GM19328 (cell line): ENCODE results near the gene GALNT17.
"Not testable (repeated sequence)": the region's sequence is repeated elsewhere in the genome, so short reads cannot be mapped to it uniquely, and the experiment has no call there.

Experiments
- ATAC-seq: cut with Tn5 transposase; IDR thresholded peaks from one replicate; pipeline ENCODE4 v1.9.1; 2021; ENCODE audit warnings: mild to moderate bottlenecking, moderate library complexity; ENCODE audit not compliant: unreplicated experiment

The GALNT17 gene

DNA sequence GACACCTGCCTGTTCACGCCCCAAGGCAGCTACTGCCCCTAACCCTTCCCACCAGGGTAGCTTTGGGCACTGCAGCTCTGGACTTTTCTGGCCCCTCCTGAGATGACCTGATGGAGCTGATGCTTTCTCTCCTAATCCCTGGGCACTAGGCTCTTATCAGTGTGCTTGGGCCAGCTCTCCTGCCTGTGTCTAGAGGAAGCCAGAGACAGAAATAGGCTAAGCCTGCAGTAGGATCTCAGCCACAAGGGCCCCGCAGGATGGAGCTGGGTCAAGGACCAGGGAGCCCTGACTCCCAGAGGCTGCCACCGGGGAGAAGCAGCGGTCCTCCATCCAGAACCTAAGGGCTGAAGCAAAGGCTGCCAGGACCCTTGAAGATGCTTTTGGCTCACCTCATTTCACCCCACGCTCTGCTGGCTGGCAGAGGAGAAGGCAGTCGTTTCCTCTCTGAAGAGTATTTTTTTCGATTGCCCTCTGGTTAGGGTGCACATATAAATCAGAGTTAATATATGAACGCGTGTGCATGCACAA, 580.8 kb downstream of the GALNT17 start:
- no peak for ATAC-seq

DNA sequence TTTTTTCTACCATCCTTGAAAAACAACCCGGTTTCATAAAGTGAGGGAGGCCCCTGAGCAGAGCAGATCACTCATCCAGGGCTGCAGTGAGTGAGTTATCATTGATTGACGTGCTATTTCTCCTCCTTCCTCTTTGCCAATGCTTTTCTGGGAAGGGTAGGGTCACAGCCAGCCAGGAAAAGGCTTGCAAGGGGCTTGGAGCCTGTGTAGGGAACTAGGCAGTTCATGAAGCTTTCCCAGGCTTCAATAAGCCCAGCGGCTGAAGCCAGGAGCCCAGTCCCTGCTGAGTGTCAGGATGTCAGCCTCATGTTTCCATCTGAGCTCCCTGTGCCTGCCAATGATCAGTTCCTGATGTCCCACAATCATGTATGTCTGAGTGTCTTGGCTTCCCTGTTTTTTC, 584.7 kb downstream of the GALNT17 start:
- ATAC-seq, result no peak

DNA sequence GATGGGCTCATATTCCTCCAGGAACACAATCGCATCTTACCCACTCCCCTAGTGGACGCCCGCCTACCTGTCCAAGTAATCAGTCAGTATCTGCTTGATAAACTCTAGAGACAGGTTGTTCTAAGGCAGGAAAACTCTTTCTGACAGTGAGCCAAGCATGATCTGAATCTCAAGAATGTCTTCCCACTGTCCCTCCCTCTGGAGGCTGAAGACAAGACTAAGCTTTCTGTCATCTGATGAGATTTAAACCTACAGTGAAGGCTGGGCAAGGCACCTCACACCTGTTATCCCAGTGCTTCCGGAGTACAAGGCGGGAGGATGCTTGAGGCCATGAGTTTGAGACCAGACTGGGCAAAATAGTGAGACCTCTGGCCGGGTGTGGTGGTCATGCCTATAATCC, 586.6 kb downstream of the GALNT17 start:
- no peak for ATAC-seq

DNA sequence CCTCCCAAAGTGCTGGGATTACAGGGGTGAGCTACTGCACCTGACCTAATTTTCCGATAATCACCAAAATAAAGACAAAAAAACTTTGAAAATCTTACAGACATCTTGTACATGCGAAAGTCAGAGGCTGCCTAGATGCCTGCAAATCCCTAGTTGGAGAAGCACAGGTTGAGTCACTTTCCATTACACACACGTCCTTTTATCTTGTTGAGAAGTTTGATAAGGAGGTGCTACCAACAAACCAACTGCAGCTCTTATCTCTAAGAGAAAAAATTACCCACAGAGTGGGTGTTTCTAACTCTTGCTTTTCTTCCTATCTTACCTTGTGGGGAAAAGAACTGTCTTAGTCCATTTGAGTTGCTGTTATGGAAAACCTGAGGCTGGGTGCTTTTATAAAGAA, 589.8 kb downstream of the GALNT17 start:
- no peak for ATAC-seq

DNA sequence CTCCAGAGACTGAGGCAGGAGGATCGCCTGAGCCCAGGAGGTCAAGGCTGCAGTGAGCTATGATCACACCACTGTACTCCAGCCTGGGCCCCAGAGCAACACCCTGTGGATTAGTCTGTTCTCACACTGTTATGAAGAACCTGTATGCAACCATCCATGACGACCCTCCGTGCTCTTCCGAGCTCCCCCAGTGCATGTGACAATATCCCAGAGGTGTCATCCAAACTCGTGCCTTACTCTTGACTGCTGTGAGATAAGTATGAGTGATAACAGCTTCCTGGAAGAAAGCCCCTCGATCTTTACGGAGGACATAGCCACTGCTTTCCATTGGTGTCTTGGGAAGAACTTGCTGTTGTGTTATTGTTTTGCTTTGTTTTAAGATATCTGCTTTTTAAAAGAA, 591.9 kb downstream of the GALNT17 start:
- no peak for ATAC-seq

DNA sequence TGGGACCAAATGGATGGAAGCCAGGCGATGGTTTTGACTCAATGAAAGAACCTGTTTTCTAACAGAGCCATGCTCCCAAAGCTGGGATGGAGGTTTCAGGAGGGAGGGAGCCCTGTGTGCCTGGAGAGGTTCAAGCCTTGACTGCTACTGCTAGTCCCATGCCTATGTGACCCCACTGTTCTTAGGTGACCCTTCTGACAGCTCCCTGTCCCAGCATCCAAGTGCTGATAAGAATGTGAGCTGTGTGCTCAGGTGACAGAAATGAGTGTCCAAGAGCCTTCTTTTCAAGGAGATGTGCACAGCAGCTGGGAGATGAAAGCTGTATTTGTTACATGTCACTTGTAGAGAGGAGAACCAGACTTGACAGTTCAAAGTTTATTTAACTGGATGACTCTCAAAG, 595.4 kb downstream of the GALNT17 start:
- ATAC-seq, result no peak

DNA sequence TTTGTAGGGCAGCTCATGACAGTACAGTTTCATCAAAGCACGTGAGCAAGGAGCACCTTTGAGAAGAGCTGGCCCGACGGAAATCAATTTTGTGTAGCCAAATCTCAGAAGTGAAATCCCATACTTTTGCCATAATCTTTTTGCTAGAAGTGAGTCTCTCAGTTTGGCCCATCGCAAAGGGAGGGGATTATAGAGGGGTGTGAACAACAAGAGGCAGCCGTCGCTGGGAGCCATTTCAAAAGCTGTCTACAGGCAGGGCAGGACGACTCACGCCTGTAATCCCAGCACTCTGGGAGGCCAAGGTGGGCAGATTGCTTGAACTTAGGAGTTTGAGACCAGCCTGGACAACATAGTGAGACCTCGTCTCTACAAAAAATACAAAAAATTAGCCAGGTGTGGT, 599.8 kb downstream of the GALNT17 start:
- no peak for ATAC-seq

DNA sequence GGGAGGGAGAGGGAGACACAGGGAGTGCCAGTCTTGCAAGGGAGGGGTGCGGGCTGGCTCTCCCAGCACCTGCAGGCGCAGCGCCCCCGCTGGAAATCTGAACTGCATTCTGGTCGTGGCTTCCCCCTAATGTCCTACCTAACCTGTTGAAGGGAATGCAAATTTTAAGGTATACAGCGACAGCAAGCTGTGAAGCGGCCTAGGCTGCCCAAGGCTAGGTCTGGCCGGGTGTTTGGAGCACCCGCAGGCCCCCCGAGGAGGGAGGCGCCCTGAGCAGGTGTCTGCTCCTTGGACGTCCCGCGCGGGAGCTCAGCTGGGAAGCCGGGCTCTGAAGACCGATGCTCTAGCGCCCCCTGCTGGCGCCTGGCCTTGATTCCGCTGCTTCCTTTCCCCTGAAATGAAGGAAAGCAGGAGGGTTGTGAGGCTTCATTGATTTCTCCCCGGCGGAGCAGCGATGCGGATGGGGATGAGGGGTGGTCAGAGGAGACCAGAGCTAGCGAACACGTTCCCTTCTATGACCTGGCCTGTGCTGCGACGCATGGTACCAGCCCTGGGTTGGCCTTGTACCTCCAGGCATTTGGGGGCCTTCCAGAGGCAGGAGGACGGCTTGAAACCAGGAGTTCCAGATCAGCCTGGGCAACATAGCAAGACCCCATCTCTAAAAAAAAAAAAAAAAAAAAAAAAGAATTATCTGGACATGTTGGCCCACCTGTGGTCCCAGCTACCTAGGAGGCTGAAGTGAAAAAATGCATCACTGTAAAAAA, 601.3 kb downstream of the GALNT17 start:
- no peak for ATAC-seq

DNA sequence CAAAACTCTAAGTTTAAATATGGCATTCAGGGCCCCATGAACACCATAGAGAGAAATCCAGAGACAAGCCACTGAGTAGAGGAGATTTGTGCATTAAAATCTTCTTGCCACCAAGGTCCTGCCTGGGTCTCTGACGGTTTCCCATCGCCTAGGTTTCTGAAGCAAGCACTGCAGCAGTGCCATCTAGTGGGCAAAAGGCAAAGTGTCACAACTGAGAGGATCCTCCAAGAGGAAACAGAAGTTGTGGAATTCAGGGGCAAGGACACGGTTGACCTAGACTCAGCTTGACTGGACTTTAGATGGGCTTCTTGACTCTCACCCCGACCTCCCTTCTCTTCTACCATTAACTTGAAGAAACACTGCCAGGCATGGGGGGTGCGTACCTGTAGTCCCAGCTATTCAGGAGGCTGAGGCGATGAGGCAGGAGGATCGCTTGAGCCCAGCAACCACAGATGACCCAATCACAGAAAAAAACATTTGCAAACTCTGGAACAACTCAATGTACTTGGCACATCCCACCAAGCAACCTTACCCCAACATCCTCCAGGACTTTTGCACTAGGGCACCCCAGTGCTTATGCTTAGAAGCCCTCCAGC, 604.1 kb downstream of the GALNT17 start:
- no peak for ATAC-seq

DNA sequence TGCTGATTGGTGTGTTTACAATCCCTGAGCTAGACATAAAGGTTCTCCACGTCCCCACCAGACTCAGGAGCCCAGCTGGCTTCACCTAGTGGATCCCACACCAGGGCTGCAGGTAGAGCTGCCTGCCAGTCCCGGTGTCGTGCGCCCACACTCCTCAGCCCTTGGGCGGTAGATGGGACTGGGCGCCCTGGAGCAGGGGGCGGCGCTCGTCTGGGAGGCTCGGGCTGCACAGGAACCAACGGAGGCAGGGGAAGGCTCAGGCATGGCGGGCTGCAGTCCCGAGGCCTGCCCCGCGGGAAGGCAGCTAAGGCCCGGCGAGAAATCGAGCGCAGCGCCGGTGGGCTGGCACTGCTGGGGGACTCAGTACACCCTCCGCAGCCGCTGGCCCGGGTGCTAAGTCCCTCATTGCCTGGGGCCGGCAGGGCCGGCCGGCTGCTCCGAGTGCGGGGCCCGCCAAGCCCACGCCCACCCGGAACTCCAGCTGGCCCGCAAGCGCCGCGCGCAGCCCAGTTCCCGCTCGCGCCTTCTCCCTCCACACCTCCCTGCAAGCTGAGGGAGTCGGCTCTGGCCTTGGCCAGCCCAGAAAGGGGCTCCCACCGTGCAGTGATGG, 606.1 kb downstream of the GALNT17 start:
- not testable (repeated sequence) for ATAC-seq

DNA sequence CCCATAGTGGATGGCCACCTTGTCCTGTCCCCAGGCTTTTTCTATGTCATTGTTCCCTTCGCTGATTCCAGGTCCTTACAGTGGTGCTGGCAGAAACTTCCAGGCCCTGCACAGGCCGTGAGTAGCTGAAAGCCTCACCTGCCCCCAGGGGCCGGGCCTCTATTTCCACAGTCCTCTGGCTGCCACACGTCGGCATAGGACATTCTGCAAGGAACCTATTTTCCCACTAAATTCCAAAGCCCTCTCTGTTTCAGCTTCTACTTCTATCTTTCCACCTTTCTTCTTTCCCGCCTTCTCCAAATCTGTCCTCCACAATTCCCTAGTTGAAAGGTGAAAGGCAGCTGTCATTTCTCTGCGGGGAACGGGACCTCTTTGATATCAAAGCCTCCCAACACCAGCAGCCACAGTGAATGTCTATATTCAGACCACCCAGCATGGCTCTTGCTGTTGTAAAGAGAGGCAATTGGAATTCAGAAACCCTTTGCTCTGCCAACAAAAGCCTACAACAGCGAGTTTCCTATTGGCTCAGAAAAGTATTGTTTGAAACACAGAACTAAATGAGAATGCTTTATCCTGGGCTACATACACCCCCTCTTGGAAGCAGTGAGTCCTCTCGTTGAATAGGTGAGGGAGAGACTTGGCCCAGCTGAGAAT, 607.7 kb downstream of the GALNT17 start:
- ATAC-seq, result no peak

DNA sequence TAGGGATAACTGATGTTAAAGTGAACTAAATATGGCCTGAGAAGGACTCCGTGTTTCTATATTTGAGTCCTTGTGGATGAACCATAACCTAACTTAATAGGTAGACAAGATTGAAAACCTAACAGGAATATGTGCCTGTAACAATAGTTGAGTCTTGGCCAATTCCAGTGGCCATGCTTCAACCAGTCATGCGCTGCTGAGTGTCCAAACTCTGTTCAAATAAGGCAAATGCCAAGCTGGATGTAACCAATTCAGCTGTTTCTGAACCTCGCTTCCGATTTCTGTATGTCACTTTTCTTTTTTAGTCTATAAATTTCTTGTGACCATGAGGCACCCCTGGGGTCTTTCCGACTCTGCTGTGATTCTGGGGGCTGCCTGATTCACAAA, 608.2 kb downstream of the GALNT17 start:
- ATAC-seq, result no peak

DNA sequence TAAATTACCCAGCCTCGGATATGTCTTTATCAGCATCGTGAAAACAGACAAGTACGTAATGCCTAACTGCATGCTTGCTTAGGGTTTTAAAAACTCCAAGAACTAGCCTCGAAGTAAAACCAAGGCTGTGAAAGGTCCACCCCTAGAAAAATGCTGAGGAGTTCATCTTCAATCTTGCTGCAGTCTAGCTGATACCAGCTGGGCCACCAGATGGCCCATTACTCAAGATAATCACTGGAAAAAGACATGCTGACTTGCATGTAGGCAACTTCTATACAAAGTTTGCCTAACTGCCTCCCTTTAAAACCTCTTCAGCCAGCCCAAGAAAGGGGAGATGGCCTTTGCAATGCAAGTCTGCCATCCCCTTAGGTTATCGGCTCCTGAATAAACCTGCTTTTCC, 614.1 kb downstream of the GALNT17 start:
- no peak for ATAC-seq

DNA sequence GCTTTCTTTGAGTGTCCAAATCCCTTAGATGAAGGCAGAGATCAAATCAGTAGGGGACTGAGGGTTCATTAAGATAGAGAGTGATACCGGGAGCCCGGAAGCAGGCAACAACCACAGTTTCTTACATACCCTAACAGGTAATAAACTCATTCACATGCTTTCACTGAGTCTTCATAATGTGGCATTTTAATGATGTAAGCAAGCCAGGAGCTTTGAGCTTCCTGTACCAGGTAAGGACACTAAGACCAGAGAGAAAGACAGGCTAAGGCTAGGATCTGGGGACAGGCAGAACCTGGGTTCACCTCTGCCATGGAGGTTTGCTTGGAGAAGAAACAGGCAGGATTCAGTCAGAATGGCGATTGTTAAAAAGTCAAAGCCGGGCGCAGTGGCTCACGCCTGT, 618.3 kb downstream of the GALNT17 start:
- ATAC-seq, result no peak

DNA sequence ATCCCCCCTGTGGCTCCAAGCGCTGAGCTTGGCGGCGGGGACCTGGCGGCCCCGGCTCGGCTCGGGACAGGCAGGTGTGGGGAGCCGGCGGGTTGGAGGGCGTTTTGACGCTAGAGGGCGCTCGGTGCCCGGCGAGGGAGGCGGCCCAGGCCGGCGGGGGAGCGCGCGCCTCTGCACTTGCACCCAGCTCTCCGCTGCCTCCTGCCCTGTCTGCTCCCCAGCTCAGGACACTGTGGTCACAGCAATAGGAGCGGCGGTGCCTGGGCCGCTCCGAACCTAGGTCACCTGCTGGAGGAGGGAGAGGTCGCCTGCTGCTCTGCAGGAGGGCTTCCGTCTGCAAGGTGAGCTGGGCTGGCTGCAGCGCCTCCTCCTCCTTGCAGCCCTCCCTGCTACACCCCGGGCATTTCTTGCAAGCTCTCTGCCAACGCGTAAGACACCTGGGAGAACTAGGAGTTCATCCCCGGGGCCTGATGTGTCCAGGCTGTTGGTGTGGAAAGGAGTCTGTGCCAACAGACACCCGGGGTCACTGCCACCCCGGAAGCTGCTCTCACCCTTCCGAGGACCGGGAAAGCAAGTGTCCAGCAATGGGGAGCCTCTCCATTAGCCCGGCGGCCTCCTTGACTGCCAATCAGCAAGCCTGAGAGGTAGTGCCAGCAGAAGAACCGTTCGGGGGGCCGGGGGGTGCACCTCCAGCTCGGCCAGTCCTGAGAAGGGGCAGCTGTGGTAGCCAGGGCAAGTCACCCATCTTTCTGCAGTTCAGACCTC, 620.4 kb downstream of the GALNT17 start:
- ATAC-seq, result no peak

DNA sequence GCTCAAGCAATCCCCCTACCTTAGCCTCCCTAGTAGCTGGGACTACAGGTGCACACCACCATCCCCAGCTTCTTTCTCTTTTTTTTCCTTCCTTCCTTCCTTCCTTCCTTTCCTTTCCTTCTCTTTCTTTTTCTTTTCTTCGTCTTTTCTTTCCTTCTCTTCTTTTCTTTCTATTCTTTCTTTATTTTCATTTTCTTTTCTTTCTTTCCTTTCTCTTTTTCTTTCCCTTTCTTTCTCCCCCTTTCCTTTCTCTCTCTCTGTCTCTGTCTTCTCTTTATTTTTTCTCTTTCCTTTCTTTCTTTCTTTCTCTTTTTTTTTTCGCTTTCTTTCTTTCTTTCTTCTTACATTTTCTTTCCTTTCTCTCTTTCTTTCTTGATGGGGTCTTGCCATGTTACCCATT, 621.3 kb downstream of the GALNT17 start:
- ATAC-seq, result no peak

DNA sequence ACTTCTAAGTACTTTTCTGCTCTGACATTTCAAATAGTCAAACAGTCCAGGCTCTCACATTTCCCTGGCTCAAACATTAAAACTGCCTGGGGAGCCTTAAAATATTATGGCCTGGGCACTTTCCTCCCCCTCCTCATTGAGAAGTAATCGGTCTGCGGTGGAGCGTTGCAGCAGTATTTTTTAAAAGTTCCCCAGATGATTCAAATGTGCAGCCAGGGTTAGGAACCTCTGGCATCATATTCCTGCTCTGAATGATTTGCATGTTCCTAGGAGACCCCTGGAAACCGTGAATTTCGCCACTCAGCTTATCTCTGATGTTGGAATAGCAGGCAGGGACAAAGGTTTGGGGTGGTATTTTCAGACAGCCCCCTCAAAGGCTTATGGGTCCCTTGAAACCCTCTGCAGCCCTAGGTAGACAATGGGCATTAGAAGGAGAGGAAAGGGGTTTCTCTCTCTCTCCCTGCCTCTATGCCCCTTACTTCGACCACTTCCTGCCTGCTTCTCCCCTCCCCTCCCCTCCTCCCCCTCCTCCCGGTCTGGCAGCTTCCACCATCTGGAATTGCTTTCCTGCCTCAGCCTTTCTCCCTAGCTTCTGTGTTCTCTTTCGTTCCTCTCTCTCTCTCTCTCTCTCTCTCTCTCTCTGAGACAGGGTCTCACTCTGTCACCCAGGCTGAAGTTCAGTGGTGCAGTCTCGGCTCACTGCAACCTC, 622.2 kb downstream of the GALNT17 start:
- ATAC-seq, result no peak

DNA sequence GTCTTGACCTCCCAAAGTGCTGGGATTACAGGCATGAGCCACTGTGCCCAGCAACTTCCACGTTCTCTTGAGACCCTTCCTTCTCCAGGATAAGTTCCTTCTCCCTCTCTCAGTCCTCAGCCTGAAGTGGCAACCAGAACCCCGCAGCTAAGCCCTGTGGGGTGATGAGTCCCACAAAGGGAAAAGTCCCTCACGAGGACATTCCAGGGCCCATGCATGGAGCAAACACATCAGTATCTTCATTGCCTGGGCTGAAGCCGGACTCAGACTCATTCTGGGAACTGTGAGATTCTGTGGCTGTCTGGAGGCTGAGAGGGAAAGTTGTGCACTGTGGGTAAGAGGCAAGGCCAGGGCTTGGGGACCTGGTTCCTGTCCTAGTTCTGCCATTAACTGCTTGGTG, 622.9 kb downstream of the GALNT17 start:
- ATAC-seq, result no peak

DNA sequence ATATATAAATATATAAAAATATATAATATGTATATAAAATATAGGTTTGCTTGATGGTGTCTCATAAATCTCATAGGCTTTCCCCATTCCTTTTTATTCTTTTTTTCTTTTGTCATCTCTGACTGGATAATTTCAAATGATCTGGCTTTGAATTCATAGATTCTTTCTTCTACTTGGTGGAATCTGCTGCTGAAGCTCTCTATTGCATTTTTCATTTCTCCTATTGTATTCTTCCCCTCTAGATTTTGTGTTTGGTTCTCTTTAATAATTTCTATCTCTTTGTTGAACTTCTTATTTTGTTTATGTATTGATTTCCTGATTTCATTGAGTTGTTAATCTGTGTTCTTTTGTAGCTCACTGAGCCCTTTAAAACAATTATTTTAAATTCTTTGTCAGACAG, 629.4 kb downstream of the GALNT17 start:
- ATAC-seq, result no peak
